Upper lobe of left lung (tissue), 4 donors: ENCODE data around the gene DYNC2I2.

Experiments used
- CTCF ChIP-seq, 6 experiments: fragments of 450-650 bp in 4 of 6; fragments of 200-600 bp in 2 of 6; sonication (generic) in 2 of 6; IDR thresholded peaks; one replicate each; pipeline ENCODE4 v1.5.1; 2016 to 2019; ENCODE audit warnings: antibody characterized with exemption in 6 of 6
- EP300 ChIP-seq, 4 donors: sonication (generic); formaldehyde crosslinking; IDR thresholded peaks; one replicate each; pipeline ENCODE4 v1.5.1; 2017; ENCODE audit warnings: antibody characterized with exemption in 4 of 4, control low read depth in 2 of 4
- POLR2A ChIP-seq, 4 donors: fragments of 450-650 bp; IDR thresholded peaks; one replicate each; pipeline ENCODE4 v1.5.1; 2016 to 2017; ENCODE audit warnings: antibody characterized with exemption in 4 of 4, mild to moderate bottlenecking in 2 of 4
- POLR2AphosphoS5 ChIP-seq, 2 donors: sonication (generic); formaldehyde crosslinking; IDR thresholded peaks; one replicate each; pipeline ENCODE4 v1.5.1; 2017; ENCODE audit warnings: antibody characterized with exemption in 2 of 2

DNA sequence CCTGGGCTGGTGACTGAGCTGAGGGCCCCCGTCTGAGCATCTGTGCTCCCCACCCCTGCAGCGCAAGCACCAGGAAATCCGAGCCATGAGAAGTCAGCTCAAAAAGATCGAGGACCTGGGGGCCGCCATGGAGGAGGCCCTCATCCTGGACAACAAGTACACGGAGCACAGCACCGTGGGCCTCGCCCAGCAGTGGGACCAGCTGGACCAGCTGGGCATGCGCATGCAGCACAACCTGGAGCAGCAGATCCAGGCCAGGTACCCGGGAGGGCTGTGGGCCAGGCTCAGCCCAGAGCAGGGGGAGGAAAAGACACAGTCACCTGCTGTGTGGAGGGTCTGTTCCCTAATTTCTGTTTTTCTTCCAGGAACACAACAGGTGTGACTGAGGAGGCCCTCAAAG lies 24.6 kb downstream of the DYNC2I2 start:
- no peak for TF ChIP-seq CTCF (IDR thresholded peaks at IDR 0.05)
- TF ChIP-seq EP300 (IDR thresholded peaks at IDR 0.05) = no peak
- TF ChIP-seq POLR2A (IDR thresholded peaks at IDR 0.05) = no peak
- no peak for TF ChIP-seq POLR2AphosphoS5 (IDR thresholded peaks at IDR 0.05)
